Osteocyte (in vitro differentiated cells): ENCODE results near the gene TF. TPM values are rescaled to one million over a fixed set of nuclear protein-coding genes. Genes with fewer than 3 reads are reported as not detected.

Source experiments
- DNase-seq: peaks from one replicate; pipeline ENCODE4 v3.0.0; 2021; ENCODE audit warnings: mixed read lengths; ENCODE audit not compliant: unreplicated experiment; ENCODE audit errors: extremely low spot score
- H3K27ac Mint-ChIP-seq: one replicate; pipeline ENCODE4 v1.8.0; 2021; ENCODE audit warnings: mild to moderate bottlenecking, mixed read lengths; ENCODE audit not compliant: unreplicated experiment
- H3K27me3 Mint-ChIP-seq: one replicate; pipeline ENCODE4 v1.8.0; 2021; ENCODE audit warnings: mixed read lengths; ENCODE audit not compliant: unreplicated experiment
- H3K36me3 Mint-ChIP-seq: one replicate; pipeline ENCODE4 v1.8.0; 2021; ENCODE audit warnings: mixed read lengths; ENCODE audit not compliant: unreplicated experiment
- H3K4me1 Mint-ChIP-seq: one replicate; pipeline ENCODE4 v1.8.0; 2021; ENCODE audit warnings: mixed read lengths; ENCODE audit not compliant: unreplicated experiment
- H3K4me3 Mint-ChIP-seq: one replicate; pipeline ENCODE4 v1.8.0; 2021; ENCODE audit warnings: mild to moderate bottlenecking, moderate library complexity, mixed read lengths; ENCODE audit not compliant: unreplicated experiment
- H3K9me3 Mint-ChIP-seq: one replicate; pipeline ENCODE4 v1.8.0; 2021; ENCODE audit warnings: mixed read lengths; ENCODE audit not compliant: unreplicated experiment
- total RNA-seq: library from RNA; stranded (reverse); gene quantifications from 2 replicates; pipeline ENCODE4 v1.2.1, GENCODE V29; 2021
- TF ChIP-seq, protein P1 (sequence below): fragments of 200-600 bp; sonication (generic); IDR thresholded peaks from 2 replicates; pipeline ENCODE4 v1.5.0; 2021; ENCODE audit warnings: antibody characterized with exemption, mild to moderate bottlenecking, moderate library complexity

The TF gene
- total RNA-seq, 1 donor from 2014 or later = 2.0 TPM

DNA sequence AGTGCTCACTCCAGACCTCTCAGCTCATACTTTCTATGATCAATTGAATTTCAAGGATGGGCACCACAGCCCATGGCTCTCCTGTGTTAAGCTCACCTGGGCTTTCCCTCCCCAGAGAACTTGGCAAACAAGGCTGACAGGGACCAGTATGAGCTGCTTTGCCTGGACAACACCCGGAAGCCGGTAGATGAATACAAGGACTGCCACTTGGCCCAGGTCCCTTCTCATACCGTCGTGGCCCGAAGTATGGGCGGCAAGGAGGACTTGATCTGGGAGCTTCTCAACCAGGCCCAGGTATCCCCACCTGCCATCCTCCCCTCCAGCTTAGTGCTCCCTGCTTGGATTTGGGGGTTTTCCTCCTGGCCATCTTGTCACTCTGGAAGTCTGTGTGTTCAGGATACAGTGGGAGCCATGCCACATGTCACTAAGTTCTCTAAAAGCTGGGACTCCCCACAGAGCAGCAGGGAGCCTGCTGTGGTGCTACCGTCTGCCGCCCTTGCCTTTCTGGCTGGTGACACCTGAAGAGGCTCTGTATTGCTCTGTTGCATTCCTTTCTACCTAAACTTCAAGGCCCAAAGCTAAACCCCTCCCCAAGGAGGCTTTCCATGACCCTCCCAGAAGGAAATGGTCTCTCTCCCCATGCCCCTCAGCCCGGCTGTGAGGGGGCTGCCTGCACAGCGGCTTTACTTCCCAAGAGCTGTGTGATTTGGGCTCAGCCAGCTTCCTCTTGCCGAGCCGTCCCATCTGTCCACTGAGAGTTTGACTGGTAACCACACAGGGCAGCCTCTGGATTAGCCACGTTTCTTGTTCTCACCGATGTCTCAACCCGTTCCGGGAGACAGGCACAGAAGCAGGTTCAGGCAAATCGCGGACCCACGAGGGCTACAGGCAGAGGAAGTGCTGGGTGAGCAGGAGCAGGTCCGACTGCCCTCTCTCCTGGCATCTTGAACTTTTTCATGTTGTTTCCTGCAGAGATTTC, 10.8 kb downstream of the TF start:
- peaks cover 33% of the 10 kb centered on the region for H3K27me3 Mint-ChIP-seq
- TF ChIP-seq, protein P1, sequence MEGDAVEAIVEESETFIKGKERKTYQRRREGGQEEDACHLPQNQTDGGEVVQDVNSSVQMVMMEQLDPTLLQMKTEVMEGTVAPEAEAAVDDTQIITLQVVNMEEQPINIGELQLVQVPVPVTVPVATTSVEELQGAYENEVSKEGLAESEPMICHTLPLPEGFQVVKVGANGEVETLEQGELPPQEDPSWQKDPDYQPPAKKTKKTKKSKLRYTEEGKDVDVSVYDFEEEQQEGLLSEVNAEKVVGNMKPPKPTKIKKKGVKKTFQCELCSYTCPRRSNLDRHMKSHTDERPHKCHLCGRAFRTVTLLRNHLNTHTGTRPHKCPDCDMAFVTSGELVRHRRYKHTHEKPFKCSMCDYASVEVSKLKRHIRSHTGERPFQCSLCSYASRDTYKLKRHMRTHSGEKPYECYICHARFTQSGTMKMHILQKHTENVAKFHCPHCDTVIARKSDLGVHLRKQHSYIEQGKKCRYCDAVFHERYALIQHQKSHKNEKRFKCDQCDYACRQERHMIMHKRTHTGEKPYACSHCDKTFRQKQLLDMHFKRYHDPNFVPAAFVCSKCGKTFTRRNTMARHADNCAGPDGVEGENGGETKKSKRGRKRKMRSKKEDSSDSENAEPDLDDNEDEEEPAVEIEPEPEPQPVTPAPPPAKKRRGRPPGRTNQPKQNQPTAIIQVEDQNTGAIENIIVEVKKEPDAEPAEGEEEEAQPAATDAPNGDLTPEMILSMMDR = no peak
- DNase-seq = no peak
- H3K36me3 Mint-ChIP-seq = no peaks in the 10 kb centered on the region
- H3K9me3 Mint-ChIP-seq = no peaks in the 10 kb centered on the region
- no peak overlapping the region for H3K27ac Mint-ChIP-seq
- no peak overlapping the region for H3K4me3 Mint-ChIP-seq
- no peaks in the 10 kb centered on the region for H3K4me1 Mint-ChIP-seq

DNA sequence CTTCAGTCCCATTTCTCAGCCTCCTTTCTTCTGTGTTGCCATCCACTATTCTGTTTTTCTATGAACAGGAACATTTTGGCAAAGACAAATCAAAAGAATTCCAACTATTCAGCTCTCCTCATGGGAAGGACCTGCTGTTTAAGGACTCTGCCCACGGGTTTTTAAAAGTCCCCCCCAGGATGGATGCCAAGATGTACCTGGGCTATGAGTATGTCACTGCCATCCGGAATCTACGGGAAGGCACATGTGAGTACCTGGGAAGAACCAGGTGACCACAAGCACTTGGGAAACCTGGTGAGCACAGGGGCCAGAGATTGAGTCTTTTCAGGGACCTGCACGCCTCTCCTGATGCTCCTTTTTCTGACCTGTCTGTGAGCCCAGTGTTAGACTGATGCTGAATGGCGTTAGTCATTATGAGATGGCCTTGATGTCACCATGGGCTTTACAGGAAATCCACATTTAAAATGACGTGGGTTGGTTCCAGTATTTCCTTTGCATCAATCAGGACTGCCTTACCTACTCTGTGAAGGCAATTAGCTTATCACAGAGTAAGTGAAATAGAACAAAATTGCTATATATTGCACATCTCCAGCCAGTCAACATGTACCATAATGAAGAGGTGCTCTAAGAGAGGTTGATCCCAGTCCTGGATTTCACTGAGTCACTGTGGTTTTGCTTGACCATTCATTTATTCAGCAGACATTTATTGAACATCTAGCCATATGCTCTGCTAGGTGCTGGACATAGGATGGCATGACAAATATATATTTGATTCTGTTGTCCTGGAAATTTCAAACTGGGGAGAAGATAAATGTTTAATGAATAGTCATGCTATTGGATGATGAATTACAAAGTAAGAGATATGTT, 11.7 kb downstream of the TF start:
- peaks cover 38% of the 10 kb centered on the region for H3K27me3 Mint-ChIP-seq
- no peak overlapping the region for H3K27ac Mint-ChIP-seq
- no peak for DNase-seq
- TF ChIP-seq, protein P1 = no peak
- no peaks in the 10 kb centered on the region for H3K36me3 Mint-ChIP-seq
- H3K9me3 Mint-ChIP-seq = no peaks in the 10 kb centered on the region
- H3K4me1 Mint-ChIP-seq = no peaks in the 10 kb centered on the region
- H3K4me3 Mint-ChIP-seq = no peak overlapping the region

DNA sequence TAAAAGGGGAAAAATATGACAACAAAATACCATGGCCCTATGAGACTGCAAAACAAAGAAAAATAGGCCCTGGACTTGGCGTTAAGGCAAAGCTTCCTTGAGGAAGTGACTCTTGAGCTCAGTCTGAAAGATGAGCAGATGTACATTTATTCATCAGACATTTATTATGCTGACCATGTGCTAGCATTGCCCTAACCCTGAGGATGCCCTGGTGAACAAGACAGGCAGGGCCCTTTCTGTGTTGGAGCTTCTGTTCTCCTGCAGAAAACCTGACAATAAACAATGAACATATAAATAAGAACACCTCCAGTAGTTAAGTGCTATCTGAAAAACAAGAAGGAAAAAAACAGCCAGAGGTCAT, 12.4 kb downstream of the TF start:
- no peak overlapping the region for H3K27ac Mint-ChIP-seq
- no peaks in the 10 kb centered on the region for H3K4me1 Mint-ChIP-seq
- TF ChIP-seq, protein P1 = no peak
- H3K9me3 Mint-ChIP-seq = no peaks in the 10 kb centered on the region
- H3K27me3 Mint-ChIP-seq = peaks cover 41% of the 10 kb centered on the region
- no peaks in the 10 kb centered on the region for H3K36me3 Mint-ChIP-seq
- no peak for DNase-seq
- H3K4me3 Mint-ChIP-seq = no peak overlapping the region

- Mint-ChIP-seq H3K9me3 (no peaks in the 10 kb centered on the region), H3K36me3 (no peaks in the 10 kb centered on the region), H3K27ac (no peak overlapping the region), H3K27me3 (peaks cover 47% of the 10 kb centered on the region), H3K4me3 (no peak overlapping the region), H3K4me1 (peaks cover 2% of the 10 kb centered on the region)
- TF ChIP-seq, protein P1 = no peak
- DNase-seq = no peak
Measured at GRCh38 chr3:133758964-133759739, 13.0 kb downstream of the TF start.
